HUES48 (cell line): ENCODE measurements around the gene TRNT1.
A peak's percentile ranks its signal among the peaks of the same experiment; 100 is the strongest.

Experiments used
- H3K27ac ChIP-seq: one replicate; pipeline ENCODE4 v1.7.0; 2013; ENCODE audit warnings: low read depth, low read length, inconsistent platforms
- H3K27me3 ChIP-seq: 2 replicates; pipeline ENCODE4 v1.6.1; 2013; ENCODE audit warnings: mild to moderate bottlenecking, low read length; ENCODE audit not compliant: control insufficient read depth, insufficient read depth
- H3K36me3 ChIP-seq: 2 replicates; pipeline ENCODE4 v1.6.1; 2013; ENCODE audit warnings: low read length; ENCODE audit not compliant: control insufficient read depth, insufficient read depth
- H3K4me1 ChIP-seq: 2 replicates; pipeline ENCODE4 v1.6.1; 2013; ENCODE audit warnings: mild to moderate bottlenecking, low read length; ENCODE audit not compliant: control insufficient read depth, insufficient read depth
- H3K4me3 ChIP-seq: 2 replicates; pipeline ENCODE4 v1.5.1; 2013; ENCODE audit warnings: mild to moderate bottlenecking, low read depth, low read length
- H3K9ac ChIP-seq: 2 replicates; pipeline ENCODE4 v1.6.1; 2013; ENCODE audit warnings: mild to moderate bottlenecking, low read depth, low read length, moderate library complexity
- H3K9me3 ChIP-seq: 2 replicates; pipeline ENCODE4 v1.6.1; 2013; ENCODE audit warnings: low read length; ENCODE audit not compliant: control insufficient read depth, insufficient read depth

Gene TRNT1

DNA sequence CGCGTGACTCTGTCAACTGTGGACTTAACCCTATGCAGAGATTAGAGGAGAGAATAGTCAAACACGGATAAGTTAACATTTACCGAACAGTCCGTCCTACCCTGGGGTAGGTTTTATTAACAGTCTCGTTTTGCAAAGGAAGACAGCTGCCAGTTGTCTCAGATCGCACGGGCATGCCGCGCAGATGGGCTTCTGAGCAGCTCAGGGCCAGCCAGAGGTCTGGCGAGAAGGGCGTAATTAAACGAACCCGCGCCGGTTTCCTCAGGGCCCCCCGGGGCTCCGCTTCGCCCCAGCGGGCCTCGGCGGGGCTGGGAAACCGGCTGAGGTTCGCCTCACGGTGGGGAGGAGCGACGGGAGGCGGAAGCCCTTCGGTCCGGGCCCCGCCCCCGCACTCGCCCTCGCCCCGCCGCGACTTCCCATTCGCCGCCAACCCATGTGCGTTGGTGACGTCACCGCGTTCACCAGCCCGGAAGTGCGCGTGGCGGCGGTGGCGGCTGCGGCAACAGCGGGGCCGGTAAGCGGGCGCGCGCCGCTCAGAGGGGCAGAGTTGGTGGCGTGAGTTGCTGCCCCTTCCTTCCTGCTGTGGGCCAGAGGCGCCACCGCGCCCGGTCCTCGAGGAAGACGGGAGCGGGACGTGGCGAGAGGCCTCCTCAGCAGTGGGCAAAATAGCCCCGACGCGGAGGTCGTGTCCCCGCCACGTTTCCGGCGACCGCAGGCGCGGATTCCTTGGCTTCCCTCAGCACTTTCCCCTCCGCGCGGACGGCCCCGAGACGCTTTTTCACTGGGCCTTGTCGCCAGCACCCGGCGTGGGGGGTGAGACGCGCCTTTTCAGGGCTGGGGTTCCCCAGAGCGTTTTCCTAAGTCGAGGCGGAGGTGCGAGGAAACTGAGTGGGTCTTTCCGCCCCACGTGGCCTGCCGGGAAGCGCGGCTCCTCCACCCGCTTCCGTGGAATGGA lies at the start of gene TRNT1:
TRNT1 (plus strand) TSS at position 464 of the 955 bp plus-strand sequence. CDS start 2,101 bp downstream, outside the sequence.
- peak within 1 kb of the TSS; percentile 99 for H3K9ac ChIP-seq
- no peaks in the 10 kb centered on the region for H3K9me3 ChIP-seq
- H3K27ac ChIP-seq, result peak within 1 kb of the TSS; percentile 94
- H3K36me3 ChIP-seq, result peaks cover 29% of the 10 kb centered on the region
- H3K27me3 ChIP-seq, result no peaks in the 10 kb centered on the region
- peaks cover 8% of the 10 kb centered on the region; the same call in 1 of the 2 replicates for H3K4me1 ChIP-seq
- peak within 1 kb of the TSS; percentile 95 for H3K4me3 ChIP-seq

DNA sequence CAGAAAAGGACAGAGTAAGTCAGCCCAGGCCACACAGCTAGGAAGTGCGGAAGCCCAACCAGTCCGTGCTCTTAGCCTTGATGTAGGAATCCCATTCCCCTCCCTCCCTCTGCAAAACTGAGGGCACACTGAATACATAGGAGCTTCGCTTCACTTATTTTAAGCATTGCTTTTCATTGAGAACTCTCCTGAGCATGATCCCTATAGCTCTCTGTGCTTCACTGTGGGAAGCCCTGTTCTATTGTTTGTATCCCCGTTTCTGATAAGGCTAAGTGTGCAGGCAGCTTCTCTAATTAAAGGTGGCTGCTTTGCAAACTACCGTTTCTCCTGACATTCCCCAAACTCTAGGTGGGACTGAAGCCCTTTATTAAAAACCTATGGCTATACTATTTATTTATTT lies 46.4 kb upstream of the TRNT1 start:
- Histone ChIP-seq H3K27me3 (no peaks in the 10 kb centered on the region), H3K27ac (no peak overlapping the region), H3K36me3 (no peaks in the 10 kb centered on the region), H3K4me3 (no peak overlapping the region), H3K9ac (no peak overlapping the region), H3K4me1 (peaks cover 24% of the 10 kb centered on the region), H3K9me3 (no peaks in the 10 kb centered on the region)

DNA sequence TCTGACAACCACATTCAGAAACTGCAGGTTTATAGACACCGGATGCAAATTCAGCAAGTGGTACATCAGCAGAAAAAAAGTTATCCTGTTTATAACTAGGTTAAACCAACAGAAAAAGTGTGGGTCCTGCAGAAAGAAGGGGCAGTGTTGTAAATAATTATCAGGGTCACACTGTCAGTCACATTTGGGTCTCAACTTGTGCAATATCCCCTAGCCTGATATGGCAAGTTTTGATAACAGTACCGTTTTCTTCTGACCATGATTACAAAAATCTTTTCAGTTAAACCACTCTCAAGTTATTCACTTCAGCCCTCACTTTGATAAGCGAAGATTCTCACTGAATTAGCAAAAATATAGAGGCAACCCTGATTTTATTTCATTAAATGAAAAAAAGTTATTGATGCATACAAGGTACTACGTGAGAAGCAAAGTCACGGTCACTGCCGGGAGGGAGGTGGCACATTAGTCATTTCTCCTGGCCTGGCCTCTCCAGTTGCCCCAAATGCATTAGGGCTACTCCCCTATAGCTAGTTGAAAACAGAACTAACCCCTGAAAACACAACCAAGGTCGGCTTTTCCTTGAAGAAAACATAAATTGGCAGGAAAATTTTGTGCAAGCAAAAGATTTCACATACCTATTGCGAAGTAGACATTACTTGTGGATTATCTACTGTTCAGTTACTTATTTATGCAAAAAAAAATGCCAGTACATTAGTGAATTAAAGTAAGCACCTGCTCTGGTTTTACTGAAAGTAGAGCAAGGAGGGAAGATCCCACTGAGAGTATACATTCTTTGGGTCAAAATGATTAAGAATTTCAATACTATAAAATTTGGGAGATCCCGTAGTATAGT lies 45.1 kb upstream of the TRNT1 start:
- H3K9ac ChIP-seq, result no peak overlapping the region
- H3K36me3 ChIP-seq, result no peaks in the 10 kb centered on the region
- peaks cover 24% of the 10 kb centered on the region for H3K4me1 ChIP-seq
- no peak overlapping the region for H3K4me3 ChIP-seq
- H3K9me3 ChIP-seq, result no peaks in the 10 kb centered on the region
- no peaks in the 10 kb centered on the region for H3K27me3 ChIP-seq
- no peak overlapping the region for H3K27ac ChIP-seq

DNA sequence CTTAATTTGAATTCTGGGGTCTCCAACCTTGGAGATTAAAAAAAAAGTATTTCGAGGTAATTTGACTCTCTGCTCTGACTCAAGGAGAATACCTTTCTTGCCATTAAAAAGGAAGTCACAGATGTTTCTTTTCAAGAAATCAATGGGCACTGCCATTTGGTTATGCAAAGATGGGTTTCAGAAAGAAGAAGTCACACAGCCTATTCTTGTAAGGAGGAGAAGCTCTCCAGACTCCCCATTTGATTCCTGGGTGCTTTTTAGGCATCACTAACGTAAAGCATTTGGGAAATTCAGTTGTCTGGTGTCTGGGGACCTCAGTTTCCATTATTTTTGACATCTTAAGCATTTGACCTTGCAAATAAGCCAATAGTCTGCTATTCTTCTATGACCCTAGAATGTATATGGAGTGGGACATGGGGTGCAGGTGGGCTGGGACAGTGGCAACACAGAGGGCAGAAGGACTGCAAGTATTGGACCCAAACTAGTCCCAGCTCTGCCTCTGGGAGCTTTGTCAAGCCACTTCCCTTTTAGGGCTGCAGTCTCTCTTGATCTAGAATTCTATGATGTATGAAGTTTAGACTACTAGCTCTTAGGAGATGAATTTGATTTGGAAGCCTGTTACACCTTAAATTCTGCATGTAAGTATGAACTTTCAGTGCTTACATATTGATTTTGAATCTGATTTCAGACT lies 44.4 kb upstream of the TRNT1 start:
- Histone ChIP-seq H3K9ac (no peak overlapping the region), H3K4me1 (peaks cover 24% of the 10 kb centered on the region), H3K9me3 (no peaks in the 10 kb centered on the region), H3K27me3 (no peaks in the 10 kb centered on the region), H3K4me3 (no peak overlapping the region), H3K36me3 (no peaks in the 10 kb centered on the region), H3K27ac (no peak overlapping the region)

DNA sequence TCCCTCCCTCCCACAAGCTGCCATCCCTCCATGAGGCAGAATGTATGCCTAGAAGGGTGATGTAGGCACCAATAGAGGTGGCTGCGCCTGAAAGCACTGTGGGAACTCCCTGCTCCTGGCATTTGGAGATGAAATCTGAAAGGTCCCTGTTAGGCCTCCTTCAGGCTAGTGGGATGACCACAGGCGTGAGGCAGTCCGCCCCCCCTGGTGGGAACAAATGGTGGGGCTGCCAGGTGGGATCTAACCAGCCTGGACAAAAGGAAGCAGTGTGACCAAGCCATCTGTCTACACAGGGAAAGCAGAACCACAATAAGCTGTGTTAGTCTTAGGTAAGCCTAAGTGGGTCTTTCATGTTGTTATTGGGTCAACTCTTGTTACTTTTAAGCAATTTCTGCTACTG lies 41.9 kb upstream of the TRNT1 start:
- H3K4me1 ChIP-seq, result peaks cover 24% of the 10 kb centered on the region
- no peak overlapping the region for H3K9ac ChIP-seq
- H3K4me3 ChIP-seq, result no peak overlapping the region
- no peak overlapping the region for H3K27ac ChIP-seq
- H3K27me3 ChIP-seq, result no peaks in the 10 kb centered on the region
- H3K36me3 ChIP-seq, result no peaks in the 10 kb centered on the region
- H3K9me3 ChIP-seq, result no peaks in the 10 kb centered on the region

DNA sequence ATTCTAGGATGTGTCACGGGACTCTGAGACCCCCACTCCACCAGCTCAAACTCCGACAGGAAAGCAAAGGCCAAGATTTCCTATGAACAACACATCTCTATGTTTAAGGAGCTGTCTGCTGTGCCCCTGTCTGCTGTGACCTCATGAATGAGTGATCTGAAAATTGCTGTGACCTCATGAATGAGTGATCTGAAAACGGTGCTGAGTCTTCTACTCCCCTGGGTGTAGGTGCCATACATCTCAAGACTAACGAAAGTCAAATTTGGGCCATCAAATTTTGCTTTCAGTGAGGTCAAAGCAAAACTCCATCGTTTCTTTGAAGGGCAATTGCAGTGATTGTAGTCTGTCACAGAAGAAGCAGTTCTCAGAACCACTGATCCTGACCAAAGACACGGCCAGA lies 41.0 kb upstream of the TRNT1 start:
- H3K4me3 ChIP-seq, result no peak overlapping the region
- H3K9ac ChIP-seq, result no peak overlapping the region
- H3K27ac ChIP-seq, result no peak overlapping the region
- H3K9me3 ChIP-seq, result no peaks in the 10 kb centered on the region
- H3K4me1 ChIP-seq, result peaks cover 16% of the 10 kb centered on the region
- no peaks in the 10 kb centered on the region for H3K36me3 ChIP-seq
- H3K27me3 ChIP-seq, result no peaks in the 10 kb centered on the region

DNA sequence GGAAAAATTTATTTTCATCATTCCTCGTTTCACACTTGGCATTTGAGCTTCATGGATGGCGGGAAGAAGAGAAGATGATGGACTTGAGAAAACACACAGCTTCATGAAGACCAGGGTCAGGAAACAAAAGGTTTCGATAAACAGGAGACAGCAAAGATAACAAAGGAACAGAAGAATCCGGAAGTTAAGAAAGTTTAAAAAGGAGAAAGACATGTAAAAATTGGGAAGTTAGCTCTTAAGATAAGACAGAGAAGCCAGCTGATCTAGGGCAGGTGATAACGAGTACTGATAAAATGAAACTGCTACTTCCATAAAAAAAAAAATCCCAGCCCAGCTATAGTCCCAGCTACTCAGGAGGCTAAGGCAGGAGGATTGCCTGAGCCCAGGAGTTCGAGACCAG lies 40.5 kb upstream of the TRNT1 start:
- Histone ChIP-seq H3K9me3 (no peaks in the 10 kb centered on the region), H3K27me3 (no peaks in the 10 kb centered on the region), H3K9ac (no peak overlapping the region), H3K4me3 (no peak overlapping the region), H3K27ac (no peak overlapping the region), H3K36me3 (no peaks in the 10 kb centered on the region), H3K4me1 (peaks cover 12% of the 10 kb centered on the region)

DNA sequence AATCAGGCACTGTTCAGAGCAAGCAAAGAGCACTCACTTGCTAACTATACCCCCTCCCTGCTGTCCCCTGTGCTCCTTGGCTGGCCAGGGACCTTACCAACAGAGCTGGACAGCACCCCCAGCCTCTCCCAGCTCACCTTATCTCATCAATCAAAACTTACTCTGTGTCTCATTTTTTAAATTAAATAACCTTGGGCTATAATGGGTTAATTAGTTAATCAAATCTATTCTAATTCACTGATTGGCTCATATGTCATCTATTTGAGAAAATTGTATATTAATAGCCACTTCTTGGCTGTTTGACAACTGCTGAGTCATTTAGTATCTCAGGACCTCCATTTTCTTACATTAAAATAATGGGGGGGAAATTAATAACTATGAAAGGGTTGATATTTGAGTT lies 39.5 kb upstream of the TRNT1 start:
- Histone ChIP-seq H3K36me3 (no peaks in the 10 kb centered on the region), H3K4me1 (peaks cover 3% of the 10 kb centered on the region; the same call in 1 of the 2 replicates), H3K9me3 (no peaks in the 10 kb centered on the region), H3K27me3 (no peaks in the 10 kb centered on the region), H3K4me3 (no peak overlapping the region), H3K27ac (no peak overlapping the region), H3K9ac (no peak overlapping the region)

DNA sequence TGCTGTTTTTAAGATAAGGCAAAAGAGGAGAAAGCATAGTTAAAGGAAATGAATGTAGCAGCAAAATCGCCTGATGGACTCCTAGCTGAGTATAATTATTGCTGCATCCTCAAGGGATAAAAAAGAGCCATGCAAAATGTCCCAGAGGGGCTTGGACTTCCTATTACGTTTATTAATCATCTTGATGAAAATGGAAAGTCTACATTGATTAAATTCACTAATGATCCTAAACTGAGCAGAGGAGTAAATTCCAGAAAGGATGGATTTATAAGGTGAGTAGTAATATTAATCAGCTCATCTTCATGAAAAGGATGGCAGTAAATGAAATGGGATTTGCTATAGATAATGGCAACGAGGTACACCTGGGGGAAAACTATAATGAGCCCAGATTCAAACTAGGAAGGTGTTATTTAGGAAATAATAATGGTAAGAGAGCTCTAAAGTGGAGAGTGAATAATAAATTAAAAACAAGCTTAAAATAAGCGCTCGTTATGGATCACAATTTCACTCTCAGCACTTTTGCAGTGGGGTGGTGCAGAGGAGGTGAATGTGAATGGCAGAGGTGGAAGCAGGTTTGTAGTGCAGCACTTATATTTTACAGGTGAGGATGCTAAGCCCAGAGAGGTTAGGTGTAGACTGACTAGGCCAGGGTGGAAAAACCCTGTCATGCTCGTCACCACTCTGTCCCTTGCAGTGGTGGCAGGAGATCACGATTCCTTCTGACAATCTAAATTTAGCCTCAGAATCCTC lies 38.8 kb upstream of the TRNT1 start:
- H3K27ac ChIP-seq, result no peak overlapping the region
- no peak overlapping the region for H3K4me3 ChIP-seq
- H3K9ac ChIP-seq, result no peak overlapping the region
- H3K4me1 ChIP-seq, result no peaks in the 10 kb centered on the region; the same call in 1 of the 2 replicates
- H3K9me3 ChIP-seq, result no peaks in the 10 kb centered on the region
- no peaks in the 10 kb centered on the region for H3K27me3 ChIP-seq
- no peaks in the 10 kb centered on the region for H3K36me3 ChIP-seq

DNA sequence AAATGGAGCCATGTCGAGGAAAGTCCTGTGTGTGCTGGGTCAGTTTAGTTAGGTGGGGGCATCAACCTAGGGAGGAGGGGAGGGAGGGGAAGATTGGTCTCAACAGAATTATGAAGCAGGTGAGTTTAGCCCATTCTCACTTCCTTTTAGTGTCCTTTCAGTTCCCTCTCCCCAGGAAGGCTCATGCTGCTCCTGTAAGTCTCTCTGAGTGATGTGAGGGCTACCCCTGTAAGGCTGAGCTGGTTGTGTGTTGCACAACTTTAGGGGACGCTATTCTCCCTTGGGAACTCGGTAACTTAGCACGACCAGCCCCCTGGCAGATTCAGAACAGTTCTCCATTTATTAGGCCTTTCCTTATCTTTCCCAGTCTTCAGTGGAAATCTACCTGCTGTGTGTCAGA lies 37.7 kb upstream of the TRNT1 start:
- Histone ChIP-seq H3K27me3 (no peaks in the 10 kb centered on the region), H3K27ac (no peak overlapping the region), H3K4me1 (no peaks in the 10 kb centered on the region), H3K9ac (no peak overlapping the region), H3K9me3 (no peaks in the 10 kb centered on the region), H3K36me3 (no peaks in the 10 kb centered on the region), H3K4me3 (no peak overlapping the region)
